ENCODE measurements around the gene AQP12A.
"Not testable (repeated sequence)": the region's sequence is repeated elsewhere in the genome, so short reads cannot be mapped to it uniquely, and the experiment has no call there.

Gene AQP12A

GRCh38 chr2:240691631-240692420 is at the start of gene AQP12A:
Gene AQP12A (plus strand): TSS chr2:240691866. CDS start chr2:240691914, 48 bp downstream.
- not testable (repeated sequence) for H3K9me3 ChIP-seq (ENCODE audit: severe bottlenecking); H3K27ac ChIP-seq; DNase-seq; H3K36me3 ChIP-seq; H3K4me3 ChIP-seq (ENCODE audit: low read depth, low read length); H3K27me3 ChIP-seq (ENCODE audit: insufficient read depth, low read depth, severe bottlenecking)

- Histone ChIP-seq H3K4me3 (ENCODE audit: low read depth, low read length) (no peak overlapping the region), H3K27me3 (ENCODE audit: insufficient read depth, low read depth, severe bottlenecking) (peaks cover 24% of the 10 kb centered on the region), H3K27ac (no peak overlapping the region), H3K9me3 (ENCODE audit: severe bottlenecking) (no peaks in the 10 kb centered on the region), H3K36me3 (no peaks in the 10 kb centered on the region)
- DNase-seq = no peak
- no peak for TF ChIP-seq CTCF (IDR thresholded peaks at IDR 0.05; ENCODE audit: low read depth, low read length)
These were observed 49.4 kb upstream of the AQP12A start for GRCh38 chr2:240642061-240642805.

GRCh38 chr2:240642806-240643092 is 48.9 kb upstream of the AQP12A start:
- no peak for TF ChIP-seq CTCF (IDR thresholded peaks at IDR 0.05; ENCODE audit: low read depth, low read length)
- no peak for DNase-seq

GRCh38 chr2:240643093-240643810 is 48.4 kb upstream of the AQP12A start:
- H3K27ac ChIP-seq = no peak overlapping the region
- peaks cover 15% of the 10 kb centered on the region for H3K27me3 ChIP-seq (ENCODE audit: insufficient read depth, low read depth, severe bottlenecking)
- H3K36me3 ChIP-seq = no peaks in the 10 kb centered on the region
- no peak for TF ChIP-seq CTCF (IDR thresholded peaks at IDR 0.05; ENCODE audit: low read depth, low read length)
- H3K4me3 ChIP-seq (ENCODE audit: low read depth, low read length) = no peak overlapping the region
- no peaks in the 10 kb centered on the region for H3K9me3 ChIP-seq (ENCODE audit: severe bottlenecking)
- DNase-seq = no peak

More at GRCh38 chr2:240642806-240643092, 48.9 kb upstream of the AQP12A start:
- no peak overlapping the region for H3K4me3 ChIP-seq (ENCODE audit: low read depth, low read length)
- H3K27me3 ChIP-seq (ENCODE audit: insufficient read depth, low read depth, severe bottlenecking) = peaks cover 20% of the 10 kb centered on the region
- H3K27ac ChIP-seq = no peak overlapping the region
- H3K36me3 ChIP-seq = no peaks in the 10 kb centered on the region
- no peaks in the 10 kb centered on the region for H3K9me3 ChIP-seq (ENCODE audit: severe bottlenecking)

GRCh38 chr2:240643811-240644150 is 47.9 kb upstream of the AQP12A start:
- no peak for DNase-seq
- Histone ChIP-seq H3K36me3 (no peaks in the 10 kb centered on the region), H3K9me3 (ENCODE audit: severe bottlenecking) (no peaks in the 10 kb centered on the region), H3K27ac (no peak overlapping the region), H3K4me3 (ENCODE audit: low read depth, low read length) (no peak overlapping the region), H3K27me3 (ENCODE audit: insufficient read depth, low read depth, severe bottlenecking) (peaks cover 10% of the 10 kb centered on the region)
- TF ChIP-seq CTCF (IDR thresholded peaks at IDR 0.05; ENCODE audit: low read depth, low read length) = no peak

- Histone ChIP-seq H3K36me3 (no peaks in the 10 kb centered on the region), H3K27ac (no peak overlapping the region), H3K9me3 (ENCODE audit: severe bottlenecking) (no peaks in the 10 kb centered on the region), H3K27me3 (ENCODE audit: insufficient read depth, low read depth, severe bottlenecking) (peaks cover 6% of the 10 kb centered on the region), H3K4me3 (ENCODE audit: low read depth, low read length) (no peak overlapping the region)
- no peak for TF ChIP-seq CTCF (IDR thresholded peaks at IDR 0.05; ENCODE audit: low read depth, low read length)
- DNase-seq = peak; percentile 43
These were observed 47.5 kb upstream of the AQP12A start for GRCh38 chr2:240644171-240644651.
